ENCODE measurements around the gene MCM3AP.
A peak's percentile ranks its signal among the peaks of the same experiment; 100 is the strongest.

DNA sequence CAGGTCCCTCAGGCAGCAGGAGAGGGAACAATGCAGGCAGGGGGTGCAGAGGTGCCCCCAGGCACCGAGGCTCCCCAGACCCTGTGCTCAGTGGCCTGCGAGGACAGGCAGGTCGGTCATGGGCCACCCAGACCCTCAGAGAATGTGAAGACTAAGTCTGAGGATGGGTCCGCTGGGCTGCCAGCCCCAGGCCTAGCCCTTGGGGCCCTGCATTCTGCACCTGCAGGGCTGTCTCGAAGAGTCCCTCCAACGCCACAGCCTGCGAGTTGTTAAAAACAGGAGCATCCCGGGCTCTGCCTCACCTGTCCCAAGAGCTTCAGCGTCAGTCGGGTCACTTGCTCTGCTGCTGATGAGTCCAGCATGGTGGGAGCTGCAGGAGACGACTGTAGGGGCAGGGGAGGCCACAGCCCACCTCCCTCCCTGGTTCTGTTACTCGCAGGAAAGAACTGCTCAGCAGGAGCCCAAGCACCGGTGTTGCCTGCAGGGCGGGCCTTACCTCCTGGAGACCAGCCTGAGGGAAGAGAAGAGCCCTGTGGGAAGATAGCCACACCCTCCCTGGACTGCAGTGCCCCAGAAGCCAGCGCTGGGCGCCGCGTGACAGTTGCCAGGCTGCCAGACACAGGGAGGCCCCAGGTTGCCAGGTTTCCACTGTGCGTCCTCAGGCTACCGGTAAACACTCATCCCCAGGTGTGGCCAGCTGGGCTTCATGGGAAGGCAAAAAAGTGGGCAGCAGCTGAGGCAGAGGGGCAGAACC lies 32.5 kb upstream of the MCM3AP start:
- TF ChIP-seq ZFX (IDR thresholded peaks at IDR 0.05) (no peak), YY1 (IDR thresholded peaks at IDR 0.05; ENCODE audit: extremely low read depth, insufficient replicate concordance, low read depth, low read length) (no peak), SP1 (IDR thresholded peaks at IDR 0.05; ENCODE audit: low read depth) (no peak), EZH2 (IDR thresholded peaks at IDR 0.05) (no peak), POLR2AphosphoS5 (IDR thresholded peaks at IDR 0.05; ENCODE audit: low read depth, low read length) (peak; percentile 31; the same call in 1 of the 2 replicates)
- TF ChIP-seq, protein P1, sequence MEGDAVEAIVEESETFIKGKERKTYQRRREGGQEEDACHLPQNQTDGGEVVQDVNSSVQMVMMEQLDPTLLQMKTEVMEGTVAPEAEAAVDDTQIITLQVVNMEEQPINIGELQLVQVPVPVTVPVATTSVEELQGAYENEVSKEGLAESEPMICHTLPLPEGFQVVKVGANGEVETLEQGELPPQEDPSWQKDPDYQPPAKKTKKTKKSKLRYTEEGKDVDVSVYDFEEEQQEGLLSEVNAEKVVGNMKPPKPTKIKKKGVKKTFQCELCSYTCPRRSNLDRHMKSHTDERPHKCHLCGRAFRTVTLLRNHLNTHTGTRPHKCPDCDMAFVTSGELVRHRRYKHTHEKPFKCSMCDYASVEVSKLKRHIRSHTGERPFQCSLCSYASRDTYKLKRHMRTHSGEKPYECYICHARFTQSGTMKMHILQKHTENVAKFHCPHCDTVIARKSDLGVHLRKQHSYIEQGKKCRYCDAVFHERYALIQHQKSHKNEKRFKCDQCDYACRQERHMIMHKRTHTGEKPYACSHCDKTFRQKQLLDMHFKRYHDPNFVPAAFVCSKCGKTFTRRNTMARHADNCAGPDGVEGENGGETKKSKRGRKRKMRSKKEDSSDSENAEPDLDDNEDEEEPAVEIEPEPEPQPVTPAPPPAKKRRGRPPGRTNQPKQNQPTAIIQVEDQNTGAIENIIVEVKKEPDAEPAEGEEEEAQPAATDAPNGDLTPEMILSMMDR (IDR thresholded peaks at IDR 0.05 in 2 of 3, conservative IDR thresholded peaks at IDR 0.05 in 1 of 3; ENCODE audit: borderline replicate concordance in 1 of 3, insufficient read depth in 1 of 3, low read depth in 2 of 3, low read length in 2 of 3) = no peak
